HG03521 (cell line): ENCODE measurements around the gene VEGFB.

Source experiments
- ATAC-seq: cut with Tn5 transposase; IDR thresholded peaks from one replicate; pipeline ENCODE4 v1.9.1; 2021; ENCODE audit warnings: mild to moderate bottlenecking, moderate library complexity; ENCODE audit not compliant: unreplicated experiment

The VEGFB gene

DNA sequence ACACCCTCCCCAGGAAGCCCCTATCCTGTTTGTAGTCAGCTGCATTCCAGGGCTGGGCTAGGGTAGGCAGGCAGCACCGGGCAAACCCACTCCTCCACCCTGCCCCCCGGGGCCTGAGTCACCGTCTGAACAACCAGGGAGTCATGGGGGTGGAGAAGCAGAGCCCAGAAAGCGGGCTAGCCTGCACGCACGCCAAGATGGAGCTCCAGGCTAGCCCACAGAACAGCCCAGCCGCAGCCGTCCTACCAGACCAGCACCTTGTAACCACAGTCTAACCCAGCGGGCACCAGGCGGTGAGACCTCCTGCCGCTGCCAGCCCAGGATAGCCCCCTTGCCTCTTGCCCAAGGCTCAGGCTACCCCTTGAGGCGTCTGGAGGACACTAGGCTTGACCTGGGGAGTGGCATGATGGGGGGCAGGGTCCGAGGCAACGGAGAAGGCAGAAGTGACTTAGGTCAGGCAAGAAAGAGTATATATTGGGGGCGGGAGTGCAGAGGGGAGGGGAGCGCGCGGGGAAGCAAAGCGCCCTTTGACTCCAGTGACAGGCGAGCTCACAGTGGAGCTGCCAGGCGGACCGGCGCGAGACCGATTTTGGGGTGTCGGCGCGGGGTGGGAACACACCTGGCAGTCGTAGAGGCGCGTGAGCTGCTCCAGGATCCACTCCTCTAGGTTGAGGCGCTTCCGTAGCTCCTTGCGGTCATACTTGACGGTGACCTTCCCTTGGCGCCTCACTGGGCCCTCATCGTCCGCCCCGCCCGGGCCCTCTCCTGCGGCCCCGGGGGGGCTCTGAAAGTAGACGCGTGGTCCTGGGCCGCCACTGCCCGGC, 11.6 kb downstream of the VEGFB start:
- no peak for ATAC-seq

DNA sequence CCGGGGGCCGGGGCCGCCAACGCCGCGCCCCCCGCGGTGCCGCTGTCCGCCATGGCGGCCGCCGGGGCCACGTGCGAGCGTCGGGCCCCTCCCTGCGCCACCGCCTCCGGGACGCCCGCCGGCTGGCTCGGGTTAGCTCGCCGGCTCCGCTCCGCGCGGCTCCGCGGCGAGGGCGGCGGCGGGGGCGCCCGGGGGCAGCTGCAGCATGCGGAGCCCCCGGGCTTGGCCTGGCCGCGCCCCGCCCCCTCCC, 12.2 kb downstream of the VEGFB start:
- ATAC-seq = peak; percentile 17

DNA sequence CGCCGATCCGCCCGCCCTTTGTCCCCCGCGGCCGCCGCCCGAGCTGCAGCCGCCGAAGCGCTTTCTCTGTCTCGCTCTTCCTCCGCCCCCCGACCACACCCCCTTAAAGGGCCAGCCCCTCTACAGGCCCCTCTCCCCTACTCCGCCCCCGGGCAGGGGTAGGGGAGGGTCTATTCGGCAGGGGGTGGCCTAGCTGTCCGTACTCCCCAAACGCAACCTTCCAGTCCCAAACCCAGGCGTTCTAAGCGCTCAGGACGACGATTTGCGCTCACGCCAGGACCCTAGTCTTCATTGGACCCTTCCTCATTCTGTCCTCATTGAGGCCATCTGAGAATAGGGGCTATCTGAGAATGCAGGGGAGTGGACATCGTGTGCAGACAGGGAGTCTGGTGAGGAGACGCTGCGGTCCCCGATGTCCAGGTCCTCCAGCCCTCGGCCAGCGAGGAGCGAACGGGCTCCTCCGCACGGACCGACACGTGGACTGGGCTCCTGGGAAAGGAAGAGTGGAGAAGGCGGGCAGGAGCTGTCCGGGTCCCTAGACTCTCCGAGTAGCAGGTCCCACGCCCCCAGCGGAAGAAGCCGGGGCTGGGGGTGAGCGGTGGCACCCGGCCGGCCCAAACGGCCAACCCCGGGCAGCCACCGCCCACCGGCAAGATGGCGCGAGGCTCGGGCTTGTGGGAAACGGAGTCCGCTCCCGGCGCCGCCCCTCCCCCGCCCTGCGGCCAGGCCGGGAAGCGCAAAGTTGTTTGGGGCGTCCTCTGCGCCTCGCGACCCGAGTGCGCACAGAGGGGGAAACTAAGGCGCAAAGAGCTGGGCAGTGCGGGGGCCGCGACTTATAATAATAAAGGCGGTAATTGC, 12.7 kb downstream of the VEGFB start, which contains the start of gene PPP1R14B:
TSS of gene PPP1R14B (minus strand) at position 73 of the 858 bp plus-strand sequence. CDS start 270 bp downstream, outside the sequence.
- ATAC-seq = peak; percentile 34

DNA sequence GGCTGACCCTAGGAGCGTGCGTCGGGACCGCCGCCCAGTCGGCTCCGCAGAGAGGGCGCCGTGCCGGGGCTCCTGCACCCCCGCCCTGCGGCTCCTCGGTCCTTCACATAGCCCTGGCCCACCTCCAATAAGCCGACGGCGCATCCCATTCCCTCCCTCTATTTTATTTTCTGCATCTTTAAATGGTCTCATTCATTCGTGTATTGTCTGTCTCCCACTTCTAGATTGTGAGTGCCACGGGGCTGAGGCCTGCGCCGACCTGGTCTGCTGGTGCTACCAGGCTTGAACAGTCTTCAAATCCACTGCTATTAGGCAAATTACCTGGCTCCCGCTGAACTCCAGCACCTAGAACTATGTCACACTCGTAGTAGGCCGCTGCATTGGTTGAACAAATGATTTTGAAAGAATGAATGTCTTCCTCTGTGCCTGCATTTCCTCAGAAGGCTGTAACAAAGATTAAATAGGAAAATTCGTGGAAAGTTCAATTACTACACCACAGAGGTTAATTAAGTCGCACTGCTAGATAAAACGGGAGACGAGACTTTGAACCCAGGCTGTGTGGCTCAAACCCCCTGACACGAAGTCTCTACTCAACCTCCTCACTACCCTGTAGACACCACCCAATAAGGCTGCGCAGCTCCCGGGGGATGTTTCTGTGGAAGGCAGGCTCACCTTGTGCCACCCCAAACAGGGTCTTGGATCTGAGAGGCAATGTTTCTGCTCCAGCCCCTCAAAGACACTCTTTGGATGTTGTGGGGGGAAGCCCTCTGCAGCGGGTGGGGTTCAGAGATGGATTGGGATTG, 13.5 kb downstream of the VEGFB start:
- no peak for ATAC-seq

- ATAC-seq = no peak
These were observed 14.2 kb downstream of the VEGFB start for GRCh38 chr11:64248578-64248977.

GRCh38 chr11:64249038-64249437, 14.7 kb downstream of the VEGFB start:
- no peak for ATAC-seq

DNA sequence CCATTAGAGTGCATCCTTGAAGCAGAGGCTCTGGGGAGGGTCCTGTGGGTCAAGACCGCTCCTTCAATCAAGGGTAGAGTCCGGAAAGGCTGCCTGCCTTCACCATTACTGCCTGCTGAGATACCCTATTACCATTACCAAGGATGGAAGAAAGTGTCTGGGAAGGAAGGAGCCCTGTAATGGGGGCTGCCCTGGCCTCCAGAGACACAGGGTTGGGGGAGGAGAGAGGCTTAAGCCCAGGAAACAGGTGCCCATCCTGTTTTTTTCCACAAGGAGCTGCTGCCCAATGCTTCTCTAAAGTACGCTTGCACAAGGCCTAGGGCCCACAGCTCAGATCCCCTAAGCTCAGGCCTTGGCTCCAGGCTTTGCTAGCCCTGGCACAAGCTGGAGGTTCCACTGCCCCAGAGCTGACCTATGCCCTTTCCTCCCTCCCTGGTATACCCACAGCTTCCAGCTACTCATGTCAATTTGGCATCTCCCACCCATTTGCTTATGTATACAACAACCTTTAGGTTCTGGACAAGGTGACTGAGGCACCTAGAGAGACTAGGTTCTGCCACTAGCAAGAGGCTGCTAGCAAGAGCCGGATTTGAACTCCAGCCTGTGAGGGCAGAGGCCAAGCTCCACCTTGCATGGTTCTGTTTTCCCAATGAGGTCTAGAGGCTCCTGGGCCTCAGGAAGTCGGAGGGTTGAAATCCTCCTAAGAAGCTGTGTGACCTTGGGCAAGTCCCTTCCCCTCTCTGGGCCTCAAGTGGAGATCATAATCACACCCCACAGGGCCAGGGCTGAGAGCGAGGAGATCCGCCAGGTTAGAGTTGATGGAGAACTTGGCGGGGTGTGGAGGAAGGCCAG, 15.4 kb downstream of the VEGFB start:
- no peak for ATAC-seq

DNA sequence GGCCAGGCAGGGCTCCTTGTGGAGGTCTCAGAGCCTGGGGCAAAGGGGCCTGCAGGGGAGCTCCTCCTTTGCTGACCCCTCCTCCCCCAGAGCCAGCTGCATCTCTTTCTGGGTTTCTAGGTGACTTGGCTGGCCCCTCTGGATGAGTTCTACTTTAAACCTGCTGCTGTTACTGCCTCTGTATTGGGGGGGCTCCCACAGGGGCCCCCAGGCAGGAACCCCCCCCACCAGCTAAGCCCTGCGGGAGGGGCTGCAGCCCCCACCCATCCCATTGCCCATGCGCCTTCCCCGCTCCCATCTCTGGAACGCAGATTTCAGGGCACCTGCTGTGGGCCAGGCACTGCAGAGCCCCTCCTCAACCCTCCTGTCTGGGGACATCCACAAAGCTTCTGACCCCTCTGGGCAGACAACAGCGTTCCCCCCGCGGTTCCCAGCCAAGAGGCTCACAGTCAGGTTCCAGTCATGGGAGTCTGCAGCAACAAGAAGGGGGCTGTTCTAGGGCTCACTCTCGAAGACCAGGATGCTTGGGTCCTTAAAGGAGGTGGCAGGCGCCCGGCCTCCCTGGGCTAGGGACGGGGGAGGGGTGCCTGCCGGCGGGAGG, 16.1 kb downstream of the VEGFB start:
- ATAC-seq = no peak

DNA sequence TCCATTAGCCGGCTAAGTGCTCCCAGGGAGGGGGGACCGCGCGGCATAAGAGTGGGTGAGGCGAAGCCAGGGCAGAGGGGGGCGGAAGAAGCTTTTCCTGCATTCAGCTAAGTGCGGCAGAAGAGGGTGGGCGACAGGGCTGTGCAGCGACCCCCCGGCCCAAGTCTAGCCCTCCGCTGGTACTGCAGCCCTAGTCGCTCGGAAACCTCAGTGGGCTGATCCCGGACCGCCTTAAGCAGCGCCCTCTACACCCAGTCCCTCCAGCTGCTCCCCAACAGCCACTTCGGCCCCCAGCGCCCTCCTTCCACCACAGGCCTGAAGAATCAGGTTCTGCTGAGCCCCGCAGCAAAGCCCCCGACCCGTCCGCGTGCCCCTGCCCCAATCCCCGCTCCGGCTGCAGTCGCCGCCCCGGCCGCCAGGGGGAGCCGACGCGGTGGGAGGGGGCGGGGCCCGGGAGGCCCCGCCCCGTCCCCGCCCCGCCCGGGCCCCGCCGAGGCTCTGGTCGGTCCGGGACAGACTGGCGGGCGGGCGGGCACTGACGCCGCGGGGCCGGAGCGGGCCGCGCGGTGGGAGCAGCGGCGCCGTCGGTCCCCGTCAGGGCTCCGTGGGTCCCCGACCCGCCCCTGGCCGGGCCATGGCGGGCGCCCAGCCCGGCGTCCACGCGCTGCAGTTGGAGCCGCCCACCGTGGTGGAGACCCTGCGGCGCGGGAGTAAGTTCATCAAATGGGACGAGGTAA, 16.8 kb downstream of the VEGFB start, which contains the start of gene PLCB3:
TSS of gene PLCB3 (plus strand) at position 515 of the 737 bp plus-strand sequence. CDS start at position 635, 120 bp downstream.
- ATAC-seq = peak; percentile 42

GRCh38 chr11:64251753-64252002, 17.3 kb downstream of the VEGFB start:
- ATAC-seq = no peak

- no peak for ATAC-seq
These were observed 17.9 kb downstream of the VEGFB start for GRCh38 chr11:64252003-64252872.

DNA sequence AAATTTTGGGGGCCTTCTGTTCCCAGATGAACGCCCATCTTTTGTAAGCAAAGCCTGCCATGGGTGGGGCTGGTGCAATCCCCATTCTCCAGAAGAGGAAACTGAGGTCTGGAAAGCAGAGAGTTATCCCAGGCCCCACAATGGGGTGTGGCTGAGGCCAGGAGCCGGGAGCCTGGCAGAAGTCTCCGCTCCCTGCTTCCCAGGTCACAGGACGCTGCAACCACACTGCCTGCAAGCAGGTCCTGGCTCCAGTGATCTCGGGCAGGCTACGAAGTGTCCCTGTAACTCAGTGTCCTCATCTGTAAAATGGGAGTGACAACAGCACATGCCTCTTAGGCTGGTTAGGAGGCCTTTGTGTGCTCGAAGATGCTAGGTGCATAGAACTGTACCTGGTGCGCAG, 18.7 kb downstream of the VEGFB start:
- no peak for ATAC-seq

- ATAC-seq = no peak
These were observed 19.1 kb downstream of the VEGFB start for GRCh38 chr11:64253481-64253880.

DNA sequence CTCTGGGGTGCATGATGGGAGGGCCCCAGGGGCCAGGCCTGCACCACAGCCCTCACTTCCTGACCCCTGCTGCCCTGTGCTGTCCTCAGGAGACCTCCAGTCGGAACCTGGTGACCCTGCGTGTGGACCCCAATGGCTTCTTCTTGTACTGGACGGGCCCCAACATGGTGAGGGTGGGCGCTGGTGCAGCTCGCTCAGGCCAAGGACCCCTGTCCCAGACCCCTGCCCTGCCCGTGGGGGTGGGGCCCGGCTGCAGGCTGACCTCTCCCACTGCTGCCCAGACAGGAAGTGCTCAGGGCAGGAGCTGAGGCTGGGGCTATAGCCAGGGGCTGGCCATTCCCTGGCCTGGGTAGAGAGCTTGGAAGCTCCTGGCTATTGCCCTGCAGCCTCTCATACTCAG, 19.9 kb downstream of the VEGFB start:
- no peak for ATAC-seq

DNA sequence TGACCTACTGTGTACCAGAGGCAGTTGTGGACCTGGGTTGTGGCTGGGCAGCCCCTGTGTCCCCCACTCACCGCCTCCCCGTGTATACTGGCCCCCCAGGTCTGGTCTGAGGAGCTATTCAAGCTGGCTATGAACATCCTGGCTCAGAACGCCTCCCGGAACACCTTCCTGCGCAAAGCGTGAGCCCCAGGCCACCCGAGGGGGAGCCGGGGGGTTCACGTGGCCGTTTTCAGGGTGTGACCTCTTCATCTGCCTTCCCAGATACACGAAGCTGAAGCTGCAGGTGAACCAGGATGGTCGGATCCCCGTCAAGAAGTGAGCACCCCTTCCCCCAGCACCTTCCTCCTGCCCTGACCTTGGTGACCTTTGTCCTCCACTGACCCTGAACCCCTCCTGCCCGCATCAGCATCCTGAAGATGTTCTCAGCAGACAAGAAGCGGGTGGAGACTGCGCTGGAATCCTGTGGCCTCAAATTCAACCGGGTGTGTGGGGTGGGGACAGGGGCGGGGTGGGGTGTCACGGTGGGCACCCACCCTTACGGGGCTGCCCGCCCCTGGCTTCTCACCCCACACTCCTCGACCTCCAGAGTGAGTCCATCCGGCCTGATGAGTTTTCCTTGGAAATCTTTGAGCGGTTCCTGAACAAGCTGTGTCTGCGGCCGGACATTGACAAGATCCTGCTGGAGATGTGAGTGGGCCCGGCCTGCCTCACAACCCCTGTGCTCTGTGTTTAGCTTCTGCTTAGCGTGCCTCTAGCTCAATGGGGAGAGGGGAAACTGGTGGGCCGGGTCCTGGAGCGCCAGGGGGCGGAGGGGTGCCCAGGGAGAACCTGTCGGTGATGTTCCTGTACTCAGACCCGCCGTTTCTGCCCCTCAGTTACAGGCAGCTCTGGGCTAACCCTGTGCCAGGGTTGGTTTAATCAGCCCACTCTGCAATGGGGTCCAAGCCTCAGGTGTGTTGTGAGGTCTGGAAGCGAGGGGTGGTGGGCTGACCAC, 21.0 kb downstream of the VEGFB start:
- ATAC-seq = no peak

DNA sequence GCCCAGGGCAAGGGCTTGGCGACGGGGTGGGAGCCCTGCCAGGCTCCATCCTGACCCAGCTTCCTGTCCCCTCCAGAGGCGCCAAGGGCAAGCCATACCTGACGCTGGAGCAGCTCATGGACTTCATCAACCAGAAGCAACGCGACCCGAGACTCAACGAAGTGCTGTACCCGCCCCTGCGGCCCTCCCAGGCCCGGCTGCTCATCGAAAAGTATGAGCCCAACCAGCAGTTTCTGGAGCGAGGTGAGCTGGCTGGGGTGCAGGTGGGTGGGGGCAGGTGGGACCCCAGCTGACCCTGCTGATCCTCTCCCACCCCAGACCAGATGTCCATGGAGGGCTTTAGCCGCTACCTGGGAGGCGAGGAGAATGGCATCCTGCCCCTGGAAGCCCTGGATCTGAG, 21.9 kb downstream of the VEGFB start:
- no peak for ATAC-seq

DNA sequence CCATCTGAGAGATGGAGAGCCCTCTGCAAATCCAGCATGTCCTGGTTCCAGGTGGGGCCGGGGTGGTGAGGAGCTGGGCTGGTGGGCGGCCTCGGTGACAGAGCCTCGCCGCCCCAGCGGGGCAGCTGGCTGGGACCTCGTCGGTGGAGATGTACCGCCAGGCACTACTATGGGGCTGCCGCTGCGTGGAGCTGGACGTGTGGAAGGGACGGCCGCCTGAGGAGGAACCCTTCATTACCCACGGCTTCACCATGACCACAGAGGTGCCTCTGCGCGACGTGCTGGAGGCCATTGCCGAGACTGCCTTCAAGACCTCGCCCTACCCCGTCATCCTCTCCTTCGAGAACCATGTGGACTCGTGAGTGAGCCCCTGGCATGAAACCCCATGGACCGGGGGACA, 24.0 kb downstream of the VEGFB start:
- no peak for ATAC-seq
